Panc1 (cell line): ENCODE data around the gene POU2AF3. TPM values are rescaled to one million over a fixed set of nuclear protein-coding genes. Genes with fewer than 3 reads are reported as not detected.

Source experiments
- ATAC-seq: fragments of 200-7000 bp; cut with Tn5 transposase; 2 replicates; pipeline ENCODE4 v1.9.1; 2020; ENCODE audit warnings: mild to moderate bottlenecking, moderate library complexity
- BruUV-seq: library from RNA; stranded (reverse); fragments of 400-500 nt; replicated peaks from 2 replicates; lab custom pipeline; 2021; lab: Mats Ljungman, UMichigan
- CTCF ChIA-PET: fragments of 300-600 bp; sonication (Branson Sonifier 250); formaldehyde crosslinking; loops from one replicate; lab custom pipeline; 2022; ENCODE audit warnings: antibody characterized with exemption; lab: Charles Lee
- POLR2A ChIA-PET: fragments of 300-600 bp; sonication (Branson Sonifier 250); formaldehyde crosslinking; loops from one replicate; lab custom pipeline; 2022; ENCODE audit warnings: antibody characterized with exemption; lab: Charles Lee
- DNase-seq: peaks from one replicate; pipeline ENCODE4 v3.0.0-alpha.2; 2010; ENCODE audit warnings: low read depth, low spot score
- H3K27ac ChIP-seq: 2 replicates; pipeline ENCODE4 v1.5.1; 2011; ENCODE audit warnings: mild to moderate bottlenecking, low read length, inconsistent platforms
- H3K27me3 ChIP-seq: fragments of 200-500 bp; sonication (Bioruptor generic); 2 replicates; pipeline ENCODE4 v1.6.0; 2014; ENCODE audit warnings: low read length, inconsistent platforms; ENCODE audit not compliant: control insufficient read depth, insufficient read depth
- H3K36me3 ChIP-seq: fragments of 200-500 bp; sonication (Bioruptor generic); 2 replicates; pipeline ENCODE4 v1.5.1; 2014; ENCODE audit warnings: inconsistent platforms, mild to moderate bottlenecking, low read length, moderate library complexity; ENCODE audit not compliant: control insufficient read depth, insufficient read depth
- H3K4me1 ChIP-seq: 2 replicates; pipeline ENCODE4 v1.5.1; 2011; ENCODE audit warnings: inconsistent platforms, mild to moderate bottlenecking, low read length, moderate library complexity; ENCODE audit not compliant: control insufficient read depth, insufficient read depth
- H3K4me3 ChIP-seq, 2 experiments: 2 replicates each; pipeline ENCODE4 v1.5.1; 2011 to 2012; ENCODE audit warnings: low read depth in 2 of 2, low read length in 2 of 2, mild to moderate bottlenecking in 2 of 2, inconsistent platforms in 1 of 2, moderate library complexity in 1 of 2
- H3K9me3 ChIP-seq: fragments of 200-500 bp; sonication (Bioruptor generic); 2 replicates; pipeline ENCODE4 v1.5.1; 2014; ENCODE audit warnings: low read depth, mild to moderate bottlenecking, inconsistent platforms, low read length, moderate library complexity; ENCODE audit not compliant: control insufficient read depth, insufficient read depth
- POLR2AphosphoS5 ChIP-seq: IDR thresholded peaks from 2 replicates; pipeline ENCODE4 v1.6.1; 2012; ENCODE audit warnings: mild to moderate bottlenecking, low read depth, low read length, moderate library complexity
- SIN3A ChIP-seq: IDR thresholded peaks from 2 replicates; pipeline ENCODE4 v1.6.1; 2012; ENCODE audit warnings: low read depth, mild to moderate bottlenecking, low read length, moderate library complexity, borderline replicate concordance; ENCODE audit not compliant: insufficient read depth
- TCF7L2 ChIP-seq: IDR thresholded peaks from 2 replicates; pipeline ENCODE4 v1.6.1; 2011; ENCODE audit warnings: mild to moderate bottlenecking, low read depth, low read length, inconsistent platforms
- in situ Hi-C: cut with HindIII; loops from 2 replicates; pipeline ENCODE4 v1.10.0; 2016; ENCODE audit warnings: low sequenced_read_pairs, low pct_unique_long_range_greater_than_20kb
- intact Hi-C: fragments of 100-400 bp; cut with micrococcal nuclease; formaldehyde crosslinking; loops from one replicate; pipeline ENCODE4 v1.10.0; 2022; ENCODE audit not compliant: unreplicated experiment
- total RNA-seq: library from RNA; stranded (reverse); gene quantifications from one replicate; pipeline ENCODE4 v1.2.1, GENCODE V29; 2021; ENCODE audit not compliant: unreplicated experiment
- TF ChIP-seq, protein P1 (sequence below): fragments of 450-650 bp; IDR thresholded peaks from 2 replicates; pipeline ENCODE4 v1.5.1; 2017; ENCODE audit warnings: mild to moderate bottlenecking
- TF ChIP-seq, protein P2 (sequence below), 2 experiments: IDR thresholded peaks; 2 replicates each; pipeline ENCODE4 v1.6.1; 2011 to 2012; ENCODE audit warnings: low read depth in 2 of 2, control low read depth in 1 of 2, low read length in 1 of 2, mild to moderate bottlenecking in 1 of 2, moderate library complexity in 1 of 2; ENCODE audit not compliant: insufficient read depth in 1 of 2

POU2AF3 gene
- total RNA-seq, 1 experiment from 2014 or later: 0.64 TPM

DNA sequence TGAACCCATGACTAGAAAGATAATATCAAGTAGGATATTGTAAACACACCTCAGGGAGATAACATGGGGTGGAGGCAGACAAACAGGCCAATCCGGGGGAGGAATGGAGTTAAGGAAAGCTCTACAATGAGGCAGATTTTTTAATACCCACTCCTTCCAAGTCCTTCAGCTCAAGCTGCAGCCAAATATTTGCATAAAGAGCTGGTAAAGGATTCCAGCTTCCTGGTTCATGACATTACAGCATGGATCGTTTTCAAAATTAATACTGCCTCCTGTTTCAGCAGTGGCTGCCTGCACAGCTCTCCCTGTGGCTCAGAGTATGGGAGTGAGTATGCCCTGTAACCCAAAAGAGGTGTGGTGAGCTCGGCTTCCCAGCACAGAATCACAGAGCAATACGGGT, 5.1 kb downstream of the POU2AF3 start:
- no peaks in the 10 kb centered on the region for H3K4me1 ChIP-seq
- no peak for DNase-seq
- BruUV-seq: no TSS peak
- no peak overlapping the region for H3K27ac ChIP-seq
- TF ChIP-seq POLR2AphosphoS5: no peak
- no peak for TF ChIP-seq SIN3A
- TF ChIP-seq, protein P1, sequence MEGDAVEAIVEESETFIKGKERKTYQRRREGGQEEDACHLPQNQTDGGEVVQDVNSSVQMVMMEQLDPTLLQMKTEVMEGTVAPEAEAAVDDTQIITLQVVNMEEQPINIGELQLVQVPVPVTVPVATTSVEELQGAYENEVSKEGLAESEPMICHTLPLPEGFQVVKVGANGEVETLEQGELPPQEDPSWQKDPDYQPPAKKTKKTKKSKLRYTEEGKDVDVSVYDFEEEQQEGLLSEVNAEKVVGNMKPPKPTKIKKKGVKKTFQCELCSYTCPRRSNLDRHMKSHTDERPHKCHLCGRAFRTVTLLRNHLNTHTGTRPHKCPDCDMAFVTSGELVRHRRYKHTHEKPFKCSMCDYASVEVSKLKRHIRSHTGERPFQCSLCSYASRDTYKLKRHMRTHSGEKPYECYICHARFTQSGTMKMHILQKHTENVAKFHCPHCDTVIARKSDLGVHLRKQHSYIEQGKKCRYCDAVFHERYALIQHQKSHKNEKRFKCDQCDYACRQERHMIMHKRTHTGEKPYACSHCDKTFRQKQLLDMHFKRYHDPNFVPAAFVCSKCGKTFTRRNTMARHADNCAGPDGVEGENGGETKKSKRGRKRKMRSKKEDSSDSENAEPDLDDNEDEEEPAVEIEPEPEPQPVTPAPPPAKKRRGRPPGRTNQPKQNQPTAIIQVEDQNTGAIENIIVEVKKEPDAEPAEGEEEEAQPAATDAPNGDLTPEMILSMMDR: no peak
- TF ChIP-seq TCF7L2: no peak
- TF ChIP-seq, protein P2, sequence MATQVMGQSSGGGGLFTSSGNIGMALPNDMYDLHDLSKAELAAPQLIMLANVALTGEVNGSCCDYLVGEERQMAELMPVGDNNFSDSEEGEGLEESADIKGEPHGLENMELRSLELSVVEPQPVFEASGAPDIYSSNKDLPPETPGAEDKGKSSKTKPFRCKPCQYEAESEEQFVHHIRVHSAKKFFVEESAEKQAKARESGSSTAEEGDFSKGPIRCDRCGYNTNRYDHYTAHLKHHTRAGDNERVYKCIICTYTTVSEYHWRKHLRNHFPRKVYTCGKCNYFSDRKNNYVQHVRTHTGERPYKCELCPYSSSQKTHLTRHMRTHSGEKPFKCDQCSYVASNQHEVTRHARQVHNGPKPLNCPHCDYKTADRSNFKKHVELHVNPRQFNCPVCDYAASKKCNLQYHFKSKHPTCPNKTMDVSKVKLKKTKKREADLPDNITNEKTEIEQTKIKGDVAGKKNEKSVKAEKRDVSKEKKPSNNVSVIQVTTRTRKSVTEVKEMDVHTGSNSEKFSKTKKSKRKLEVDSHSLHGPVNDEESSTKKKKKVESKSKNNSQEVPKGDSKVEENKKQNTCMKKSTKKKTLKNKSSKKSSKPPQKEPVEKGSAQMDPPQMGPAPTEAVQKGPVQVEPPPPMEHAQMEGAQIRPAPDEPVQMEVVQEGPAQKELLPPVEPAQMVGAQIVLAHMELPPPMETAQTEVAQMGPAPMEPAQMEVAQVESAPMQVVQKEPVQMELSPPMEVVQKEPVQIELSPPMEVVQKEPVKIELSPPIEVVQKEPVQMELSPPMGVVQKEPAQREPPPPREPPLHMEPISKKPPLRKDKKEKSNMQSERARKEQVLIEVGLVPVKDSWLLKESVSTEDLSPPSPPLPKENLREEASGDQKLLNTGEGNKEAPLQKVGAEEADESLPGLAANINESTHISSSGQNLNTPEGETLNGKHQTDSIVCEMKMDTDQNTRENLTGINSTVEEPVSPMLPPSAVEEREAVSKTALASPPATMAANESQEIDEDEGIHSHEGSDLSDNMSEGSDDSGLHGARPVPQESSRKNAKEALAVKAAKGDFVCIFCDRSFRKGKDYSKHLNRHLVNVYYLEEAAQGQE (IDR thresholded peaks at IDR 0.05; ENCODE audit: insufficient read depth in 1 of 2, low read depth in 2 of 2, low read length in 1 of 2): no peak
- intact Hi-C loops: no loop called here
- ChIA-PET POLR2A (no interaction called here), CTCF (interaction anchor here (0.7 kb wide), 1 partner anchor 144 kb away, joined by 5 read pairs; no protein-coding TSS in a partner anchor)
- H3K27me3 ChIP-seq: peaks cover 35% of the 10 kb centered on the region
- no peak overlapping the region for H3K4me3 ChIP-seq
- H3K36me3 ChIP-seq: no peaks in the 10 kb centered on the region
- in situ Hi-C loops: no loop called here
- no peak for ATAC-seq
- no peaks in the 10 kb centered on the region for H3K9me3 ChIP-seq

DNA sequence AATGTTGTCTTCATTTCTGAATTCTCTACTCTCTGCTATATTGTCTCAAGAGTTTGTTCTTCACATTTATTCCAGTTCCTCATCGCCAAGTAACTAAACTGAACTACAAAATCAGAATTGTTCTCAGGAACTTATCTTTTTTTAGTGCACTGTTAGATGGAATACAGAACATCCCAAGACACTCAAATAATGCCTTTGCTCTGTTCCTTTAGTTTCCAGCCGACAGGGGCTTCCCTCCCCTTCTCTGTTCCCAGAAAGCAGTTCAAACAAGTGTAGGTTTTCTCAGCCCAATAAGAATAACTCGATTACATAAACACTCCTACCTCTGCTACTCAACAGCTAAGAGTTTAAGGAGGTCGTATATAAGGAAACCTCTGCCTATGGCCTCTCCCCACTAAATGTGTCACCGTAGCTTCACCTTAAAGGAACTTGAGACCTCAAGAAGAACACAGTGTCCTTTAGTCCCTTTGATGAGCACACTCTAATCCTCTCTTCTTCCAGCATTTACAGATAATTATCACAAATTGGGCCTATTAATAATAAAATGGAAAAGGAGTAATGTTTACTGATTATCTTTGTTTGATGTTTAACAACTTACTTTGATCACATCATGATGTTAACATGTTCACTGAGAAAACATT, 6.9 kb downstream of the POU2AF3 start:
- ATAC-seq: no peak
- TF ChIP-seq TCF7L2: no peak
- no peak for TF ChIP-seq POLR2AphosphoS5
- TF ChIP-seq, protein P2 (IDR thresholded peaks at IDR 0.05; ENCODE audit: insufficient read depth in 1 of 2, low read depth in 2 of 2, low read length in 1 of 2): no peak
- TF ChIP-seq SIN3A: no peak
- TF ChIP-seq, protein P1: no peak
- Histone ChIP-seq H3K27me3 (peaks cover 47% of the 10 kb centered on the region), H3K4me1 (no peaks in the 10 kb centered on the region), H3K9me3 (no peaks in the 10 kb centered on the region), H3K36me3 (no peaks in the 10 kb centered on the region), H3K4me3 (no peak overlapping the region), H3K27ac (no peak overlapping the region)
- in situ Hi-C loops: no loop called here
- ChIA-PET CTCF (interaction anchor here (0.7 kb wide), 1 partner anchor 10 kb away, joined by 5 read pairs; no protein-coding TSS in a partner anchor), POLR2A (no interaction called here)
- no TSS peak for BruUV-seq
- intact Hi-C loops: no loop called here
- no peak for DNase-seq
